Smooth muscle cell of the brain vasculature (primary cell): Measurements from ENCODE around the gene PPP1R2.
"Not testable (repeated sequence)": the region's sequence is repeated elsewhere in the genome, so short reads cannot be mapped to it uniquely, and the experiment has no call there.

Experiments
- DNase-seq: peaks from one replicate; pipeline ENCODE4 v3.0.0-alpha.2; 2012; ENCODE audit warnings: low read depth, low spot score

The PPP1R2 gene

GRCh38 chr3:195542698-195543499 lies at the start of gene PPP1R2:
Gene PPP1R2, minus strand, starts transcription at chr3:195543325. Its CDS starts 300 bp downstream, at chr3:195543025.
- peak; percentile 77 for DNase-seq

GRCh38 chr3:195591852-195592251 lies 48.7 kb upstream of the PPP1R2 start:
- no peak for DNase-seq

GRCh38 chr3:195591220-195591619 lies 48.1 kb upstream of the PPP1R2 start:
- no peak for DNase-seq

GRCh38 chr3:195590381-195590780 lies 47.3 kb upstream of the PPP1R2 start:
- DNase-seq, result not testable (repeated sequence)

GRCh38 chr3:195589796-195590195 lies 46.7 kb upstream of the PPP1R2 start:
- DNase-seq, result not testable (repeated sequence)

- no peak for DNase-seq
Measured at GRCh38 chr3:195587824-195588223, 44.7 kb upstream of the PPP1R2 start.

- DNase-seq, result no peak
Measured at GRCh38 chr3:195587406-195587805, 44.3 kb upstream of the PPP1R2 start.

- DNase-seq, result no peak
Measured at GRCh38 chr3:195584543-195584870, 41.4 kb upstream of the PPP1R2 start.

- peak; percentile 36 for DNase-seq
Measured at GRCh38 chr3:195583831-195584542, 40.9 kb upstream of the PPP1R2 start, which contains the start of gene APOD. Gene APOD, minus strand, starts transcription at chr3:195583940. Its CDS starts 4,479 bp downstream, at chr3:195579461.

GRCh38 chr3:195582947-195583346 lies 39.8 kb upstream of the PPP1R2 start:
- DNase-seq, result no peak

- no peak for DNase-seq
Measured at GRCh38 chr3:195580744-195581443, 37.8 kb upstream of the PPP1R2 start.

- no peak for DNase-seq
Measured at GRCh38 chr3:195579281-195579680, 36.2 kb upstream of the PPP1R2 start.

- no peak for DNase-seq
Measured at GRCh38 chr3:195578565-195578964, 35.4 kb upstream of the PPP1R2 start.

GRCh38 chr3:195577645-195578177 lies 34.6 kb upstream of the PPP1R2 start:
- no peak for DNase-seq

GRCh38 chr3:195574497-195575304 lies 31.6 kb upstream of the PPP1R2 start:
- no peak for DNase-seq

GRCh38 chr3:195573611-195574496 lies 30.7 kb upstream of the PPP1R2 start:
- no peak for DNase-seq

- DNase-seq, result no peak
Measured at GRCh38 chr3:195571361-195571760, 28.2 kb upstream of the PPP1R2 start.

- no peak for DNase-seq
Measured at GRCh38 chr3:195570912-195571311, 27.8 kb upstream of the PPP1R2 start.

GRCh38 chr3:195570344-195570743 lies 27.2 kb upstream of the PPP1R2 start:
- DNase-seq, result no peak

GRCh38 chr3:195568630-195569029 lies 25.5 kb upstream of the PPP1R2 start:
- no peak for DNase-seq
